ENCODE results near the gene RASD1. TPM values are rescaled to one million over a fixed set of nuclear protein-coding genes. Genes with fewer than 3 reads are reported as not detected.

Gene RASD1
- polyA plus RNA-seq, 1 experiment: 0.55 TPM

- Histone ChIP-seq H3K27me3 (ENCODE audit: control insufficient read depth, insufficient read depth, low read length) (peaks cover 2% of the 10 kb centered on the region), H3K9me3 (ENCODE audit: control insufficient read depth, insufficient read depth, low read length) (no peaks in the 10 kb centered on the region; the same call in 1 of the 2 replicates), H3K27ac (ENCODE audit: low read depth, low read length) (no peak overlapping the region), H3K4me3 (ENCODE audit: low read depth, low read length) (no peak overlapping the region)
- ChIA-PET POLR2A (no interaction called here), CTCF (no interaction called here)
- no peak for DNase-seq (ENCODE audit: low read depth, low spot score)
- TF ChIP-seq CTCF (IDR thresholded peaks at IDR 0.05; ENCODE audit: low read depth, low read length): no peak
Measured at GRCh38 chr17:17503566-17504130, 7.5 kb upstream of the RASD1 start.

DNA sequence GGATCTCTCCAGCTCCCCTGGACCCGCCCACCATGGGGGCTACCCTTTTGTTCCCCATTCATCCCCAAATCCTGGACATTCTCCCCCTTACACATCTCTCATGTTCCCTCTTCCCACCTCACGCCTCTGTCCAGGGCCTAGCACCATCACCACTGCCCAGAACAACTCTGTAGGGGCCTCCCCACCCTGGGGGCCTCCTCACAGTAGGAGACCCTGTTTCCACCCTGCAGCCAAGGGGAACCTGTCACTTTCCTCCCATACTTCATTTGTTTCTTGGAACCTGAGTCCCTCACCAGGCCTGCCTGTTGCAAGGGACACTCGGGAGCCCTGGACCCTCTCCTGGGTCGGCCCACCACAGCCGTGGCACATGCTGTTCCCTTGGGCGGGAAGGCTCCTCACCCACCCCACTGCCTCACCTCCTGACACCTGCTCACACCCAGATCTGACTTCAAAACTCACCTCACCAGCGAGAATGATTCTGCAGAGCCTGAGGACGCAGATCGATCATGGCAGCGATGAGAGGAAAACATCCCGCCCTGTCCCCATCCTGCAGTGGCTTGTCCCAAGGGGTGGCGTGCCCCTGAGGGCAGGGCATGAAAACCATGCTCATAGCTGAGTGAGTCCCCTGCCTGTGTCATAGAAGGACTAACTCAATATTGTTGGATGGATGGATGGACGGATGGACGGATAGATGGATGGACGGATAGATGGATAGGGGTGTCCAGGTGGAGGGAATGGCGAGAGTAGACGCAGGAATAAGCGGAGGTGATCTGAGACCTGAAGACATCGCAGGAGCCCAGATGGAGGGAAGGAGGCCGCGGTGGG is 6.8 kb upstream of the RASD1 start:
- Histone ChIP-seq H3K27ac (ENCODE audit: low read depth, low read length) (no peak overlapping the region), H3K4me3 (ENCODE audit: low read depth, low read length) (no peak overlapping the region), H3K9me3 (ENCODE audit: control insufficient read depth, insufficient read depth, low read length) (no peaks in the 10 kb centered on the region; the same call in 1 of the 2 replicates), H3K27me3 (ENCODE audit: control insufficient read depth, insufficient read depth, low read length) (peaks cover 2% of the 10 kb centered on the region)
- no peak for DNase-seq (ENCODE audit: low read depth, low spot score)
- CTCF ChIA-PET: no interaction called here
- TF ChIP-seq CTCF (IDR thresholded peaks at IDR 0.05; ENCODE audit: low read depth, low read length): no peak
- POLR2A ChIA-PET: no interaction called here

DNA sequence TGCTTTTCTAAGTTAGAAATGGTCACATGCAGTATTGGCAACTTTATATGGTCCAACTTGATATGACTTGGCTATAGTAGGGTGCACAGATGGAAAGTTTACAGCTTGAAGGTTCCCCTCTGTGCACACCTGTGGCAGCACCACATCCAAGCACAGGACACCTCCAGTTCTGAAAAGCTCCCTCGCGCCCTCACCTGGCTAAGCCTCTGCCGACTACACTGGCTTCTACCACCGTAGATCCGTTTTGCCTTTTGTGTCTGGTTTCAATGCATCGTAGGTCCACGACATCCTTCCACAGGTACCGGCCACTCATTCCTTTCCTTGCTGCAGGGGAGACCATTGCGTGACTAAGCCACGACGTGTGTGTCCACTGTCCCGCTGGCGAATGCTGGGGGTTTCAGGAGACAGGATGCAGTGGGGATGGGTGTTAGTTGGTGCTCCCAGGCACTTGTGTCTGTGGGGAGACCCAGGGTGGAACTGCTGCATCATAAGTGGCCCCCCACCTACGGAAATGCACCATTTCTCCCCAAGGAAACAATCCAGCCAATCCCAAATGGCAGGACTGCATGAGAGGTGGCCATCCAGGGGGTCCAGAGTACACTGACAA is 4.9 kb upstream of the RASD1 start:
- H3K9me3 ChIP-seq (ENCODE audit: control insufficient read depth, insufficient read depth, low read length): peaks cover 7% of the 10 kb centered on the region
- POLR2A ChIA-PET: no interaction called here
- H3K27me3 ChIP-seq (ENCODE audit: control insufficient read depth, insufficient read depth, low read length): peaks cover 2% of the 10 kb centered on the region
- H3K4me3 ChIP-seq (ENCODE audit: low read depth, low read length): no peak overlapping the region
- no peak overlapping the region for H3K27ac ChIP-seq (ENCODE audit: low read depth, low read length)
- CTCF ChIA-PET: interaction anchor here (0.9 kb wide), 1 partner anchor 113 kb away, joined by 3 read pairs; no protein-coding TSS in a partner anchor
- DNase-seq (ENCODE audit: low read depth, low spot score): no peak
- peak; percentile 38 for TF ChIP-seq CTCF (IDR thresholded peaks at IDR 0.05; ENCODE audit: low read depth, low read length)

GRCh38 chr17:17499402-17500145 is 3.4 kb upstream of the RASD1 start:
- H3K27ac ChIP-seq (ENCODE audit: low read depth, low read length): no peak overlapping the region
- peaks cover 2% of the 10 kb centered on the region for H3K27me3 ChIP-seq (ENCODE audit: control insufficient read depth, insufficient read depth, low read length)
- ChIA-PET POLR2A (interaction anchor here (0.5 to 0.7 kb wide), 2 partner anchors 12 to 182 kb away, joined by 3 to 5 read pairs; no protein-coding TSS in a partner anchor), CTCF (interaction anchor here (2.2 kb wide), 1 partner anchor 144 kb away, joined by 11 read pairs; no protein-coding TSS in a partner anchor)
- no peak for DNase-seq (ENCODE audit: low read depth, low spot score)
- TF ChIP-seq CTCF (IDR thresholded peaks at IDR 0.05; ENCODE audit: low read depth, low read length): no peak
- no peak overlapping the region for H3K4me3 ChIP-seq (ENCODE audit: low read depth, low read length)
- peaks cover 7% of the 10 kb centered on the region for H3K9me3 ChIP-seq (ENCODE audit: control insufficient read depth, insufficient read depth, low read length)
